HG03097 (cell line): ENCODE measurements around the gene BCL11B.

Experiments used
- ATAC-seq: cut with Tn5 transposase; IDR thresholded peaks from one replicate; pipeline ENCODE4 v1.9.1; 2021; ENCODE audit not compliant: unreplicated experiment, low FRiP score

BCL11B gene

DNA sequence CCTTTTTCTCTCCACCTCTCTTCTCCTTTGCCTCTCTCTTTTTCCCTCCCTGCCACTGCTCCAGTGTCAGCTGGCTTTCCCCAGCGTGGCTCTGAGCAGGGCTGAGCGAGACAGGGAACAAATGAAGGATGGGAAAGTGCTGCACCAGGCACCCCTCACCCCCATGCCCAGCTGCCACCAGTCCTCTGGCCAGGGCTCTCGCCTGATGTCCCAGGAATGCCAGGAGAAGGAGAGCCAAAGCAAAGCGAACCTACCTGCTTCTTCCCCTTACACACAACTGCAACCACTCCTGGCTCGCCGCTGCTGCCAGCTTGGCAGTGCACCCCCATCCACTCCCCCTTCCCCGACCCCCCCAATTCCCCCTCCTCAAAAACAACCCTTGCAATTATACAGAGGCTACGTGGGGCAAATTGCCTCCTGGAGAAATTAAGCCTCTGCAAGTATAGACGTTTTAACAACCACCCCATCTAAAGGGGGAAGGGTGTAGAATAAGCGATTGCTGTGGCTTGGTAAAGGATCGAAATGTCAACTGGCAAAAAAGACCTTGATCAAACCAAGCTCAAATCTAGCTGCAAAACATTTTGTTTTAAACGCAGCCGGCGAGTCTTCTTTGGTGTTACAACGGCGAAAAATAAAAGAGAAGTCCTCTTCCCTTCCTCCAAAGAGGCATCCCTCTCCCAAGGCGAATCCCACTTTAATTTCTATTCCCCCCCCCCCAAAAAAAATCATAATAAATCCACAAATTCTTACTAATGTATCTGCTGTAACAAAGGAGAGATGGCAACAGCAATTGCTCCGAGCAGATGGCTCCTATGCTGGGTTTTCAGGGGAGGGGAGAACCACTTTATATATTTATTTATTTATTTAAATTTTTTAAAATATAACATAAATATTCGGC is 2.9 kb downstream of the BCL11B start:
- no peak for ATAC-seq

DNA sequence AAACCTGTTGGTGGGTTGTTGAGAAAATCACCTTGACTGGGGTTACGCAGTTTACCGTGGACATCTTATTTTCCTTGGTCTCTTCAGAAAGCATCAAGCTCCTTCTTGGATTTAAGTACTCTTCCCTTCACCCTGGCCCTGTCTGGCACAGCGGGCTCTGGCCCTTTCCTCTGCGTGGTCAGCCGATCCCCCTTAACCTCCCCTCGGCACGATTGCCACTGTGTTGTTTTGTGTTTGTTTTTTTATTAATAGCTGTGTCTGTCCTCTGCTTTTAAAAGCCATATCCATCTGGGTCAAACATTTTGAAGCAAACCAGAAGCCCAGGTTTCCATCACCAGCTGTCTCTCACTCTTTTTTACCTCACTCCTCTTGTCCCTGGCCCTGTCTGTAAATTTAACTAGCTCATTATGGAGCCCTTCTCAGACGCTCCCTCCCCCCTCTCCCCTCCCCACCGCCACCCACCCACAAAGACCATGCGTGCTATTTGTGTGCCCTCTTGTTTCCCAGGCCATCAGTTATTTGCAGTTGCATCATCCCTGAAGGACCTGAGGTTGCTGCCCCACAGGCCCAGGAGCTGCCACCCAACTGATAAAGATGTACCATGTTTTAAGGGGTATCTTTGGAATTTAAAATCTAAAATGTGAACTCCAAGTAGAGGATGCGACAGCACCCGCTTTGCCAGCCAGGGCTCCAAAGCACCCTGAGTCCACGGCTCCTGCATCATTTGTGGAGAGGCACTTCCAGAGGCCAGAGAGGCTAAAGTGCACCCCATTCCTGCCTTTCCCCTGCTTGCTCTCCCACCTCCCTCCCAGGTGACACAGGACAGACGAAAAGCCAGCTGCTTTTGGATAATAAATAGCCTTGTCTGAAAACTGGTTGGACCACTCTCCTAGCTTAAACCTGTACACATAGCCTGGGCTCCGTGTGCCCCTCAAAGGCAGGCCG is 3.9 kb downstream of the BCL11B start:
- no peak for ATAC-seq

DNA sequence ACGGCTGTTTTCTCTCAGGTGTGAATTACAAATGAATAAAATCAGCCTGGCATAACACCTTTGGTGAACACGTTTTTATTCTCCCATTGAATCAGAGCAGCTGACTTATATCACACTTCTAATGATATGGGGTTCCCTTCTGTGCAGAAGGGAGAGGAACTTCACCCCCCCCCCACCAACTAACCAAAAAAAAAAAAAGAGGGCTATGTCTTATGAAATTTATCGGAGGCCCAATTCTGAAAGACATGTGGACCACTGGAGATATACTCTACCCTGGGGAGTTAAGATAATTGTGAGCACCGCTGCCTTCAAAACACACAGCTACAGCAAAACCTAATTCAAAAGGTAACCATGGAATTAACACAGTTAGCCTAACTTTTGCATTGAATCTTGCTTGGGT is 4.6 kb downstream of the BCL11B start:
- no peak for ATAC-seq

DNA sequence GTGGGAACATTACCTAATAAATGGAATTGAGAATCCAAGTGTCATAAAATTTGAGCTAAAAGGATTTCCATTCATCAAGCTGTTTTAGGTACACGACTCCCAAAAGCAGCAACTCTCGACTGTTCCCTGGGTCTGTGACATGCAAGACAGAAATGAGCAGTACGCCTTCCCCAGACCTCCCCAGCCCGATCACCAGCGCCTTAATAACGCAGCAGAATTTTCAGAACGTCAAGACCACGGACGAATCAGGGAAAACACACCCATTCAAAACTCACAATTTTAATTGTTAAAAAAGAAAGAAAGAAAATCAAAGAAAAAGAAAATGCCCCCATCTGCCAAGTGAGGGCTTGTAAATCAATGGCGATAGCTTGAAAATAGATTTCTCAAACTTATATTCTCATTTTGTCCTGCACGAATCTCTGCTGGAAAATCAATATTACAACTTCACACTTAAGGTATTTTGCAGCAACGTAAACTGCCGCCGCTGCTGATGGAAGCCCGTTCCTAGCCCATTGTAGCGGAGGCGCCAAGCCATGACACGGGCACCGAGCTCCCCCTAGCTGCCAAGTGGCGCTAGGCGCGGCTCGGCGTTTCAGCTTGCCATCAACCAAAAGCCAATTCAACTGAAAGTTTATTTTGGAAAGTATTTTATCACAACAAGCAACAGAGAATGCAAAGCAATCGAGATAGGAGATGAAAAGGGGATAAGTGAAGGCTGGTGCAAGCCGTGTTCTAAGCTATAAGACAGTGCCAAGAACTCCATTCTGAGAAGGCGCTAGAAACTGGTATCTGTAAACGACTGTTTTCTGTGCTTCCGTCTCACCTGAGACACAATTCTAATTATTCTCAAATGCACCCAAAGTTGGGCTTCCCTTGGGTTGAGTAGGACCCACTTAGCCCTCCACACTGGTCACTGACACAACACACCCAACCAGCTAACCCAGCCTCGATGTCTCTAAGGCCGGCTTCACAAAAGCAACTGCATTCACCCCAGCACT is 5.5 kb downstream of the BCL11B start:
- ATAC-seq = no peak

DNA sequence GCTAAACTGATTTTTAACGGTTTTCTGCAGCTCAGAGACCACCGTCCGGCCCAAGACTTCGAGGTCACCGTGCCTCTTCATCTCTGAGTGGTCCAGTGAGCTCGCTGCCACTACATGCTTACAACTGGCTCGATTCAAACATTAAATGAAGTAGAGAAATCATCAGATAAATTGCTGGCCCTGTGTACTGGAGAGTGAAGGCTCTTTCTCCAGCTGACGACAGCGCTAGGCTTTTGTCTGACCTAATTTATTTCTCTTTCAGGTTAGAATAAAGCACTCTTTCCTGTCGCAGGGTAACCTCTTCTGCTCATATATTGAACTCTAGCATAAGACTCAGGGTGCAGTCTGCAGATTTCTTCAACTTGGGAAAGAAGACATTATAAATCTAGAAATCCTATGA is 6.4 kb downstream of the BCL11B start:
- ATAC-seq = no peak

DNA sequence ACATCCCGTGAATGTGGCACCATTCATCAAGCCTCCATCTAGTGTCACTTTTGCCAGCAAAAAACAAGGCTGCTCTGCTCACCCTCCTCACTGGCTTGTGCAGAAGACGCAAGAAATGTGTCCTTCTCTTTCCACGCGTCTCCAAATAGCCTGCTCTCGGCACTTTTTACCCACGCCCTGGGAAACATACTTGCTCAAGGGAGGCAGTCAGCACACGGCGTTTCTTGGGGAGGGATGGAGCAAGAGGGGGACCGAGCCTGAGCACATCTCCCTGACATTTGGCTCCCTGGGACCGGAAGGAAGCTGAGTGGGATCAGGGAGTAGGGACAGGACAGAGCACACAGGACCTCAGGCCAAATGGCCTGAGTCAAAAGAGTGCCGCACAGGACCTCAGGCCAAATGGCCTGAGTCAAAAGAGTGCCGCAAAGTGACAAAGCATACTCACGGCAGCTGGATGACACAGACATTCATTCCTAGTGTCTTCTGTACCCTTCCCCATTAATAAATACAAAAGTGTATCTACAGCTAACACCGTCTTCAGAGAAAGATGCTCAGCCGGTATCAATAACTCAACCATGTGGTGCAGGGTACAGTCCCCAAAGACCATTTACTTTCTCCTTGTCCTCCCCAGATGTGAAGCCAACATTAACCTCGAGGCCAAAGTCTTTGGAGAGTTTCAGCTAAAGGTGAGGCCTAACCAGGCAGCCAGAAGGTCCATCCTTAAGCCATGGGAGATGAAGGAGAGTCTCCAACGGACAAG is 7.1 kb downstream of the BCL11B start:
- no peak for ATAC-seq

DNA sequence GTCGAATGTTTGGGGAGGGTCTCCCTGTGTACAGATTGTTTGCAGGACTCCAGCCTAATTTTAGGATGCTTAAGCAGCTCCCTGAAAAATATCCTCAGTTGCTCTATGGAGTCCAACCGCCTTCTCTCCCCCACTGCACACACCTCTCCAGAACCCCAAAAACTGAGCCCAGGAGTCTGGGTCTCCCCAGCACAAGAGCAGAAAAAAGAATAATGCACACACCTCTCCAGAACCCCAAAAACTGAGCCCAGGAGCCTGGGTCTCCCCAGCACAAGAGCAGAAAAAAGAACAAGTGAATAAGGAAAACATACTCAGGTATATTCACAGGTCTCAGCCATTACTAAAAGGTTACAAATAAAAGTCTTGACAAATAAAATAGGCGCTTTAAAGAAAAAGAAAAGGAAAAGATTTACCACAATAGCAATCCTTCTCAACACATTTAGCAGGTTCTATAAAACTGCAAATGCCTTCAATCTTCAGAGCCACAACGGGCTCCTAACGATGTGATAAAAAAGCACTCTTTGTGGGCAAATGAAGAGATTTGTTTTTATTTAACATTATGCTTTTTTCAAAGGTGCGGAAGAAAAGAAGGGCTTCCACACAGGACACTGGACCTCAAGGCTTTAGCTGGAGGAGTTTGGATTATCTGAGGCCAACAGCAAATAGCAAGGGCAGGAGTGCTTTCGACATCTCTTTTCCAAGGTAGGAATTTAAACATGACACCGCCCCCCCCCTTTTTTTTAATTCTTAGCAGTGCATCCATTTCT is 8.2 kb downstream of the BCL11B start:
- no peak for ATAC-seq

DNA sequence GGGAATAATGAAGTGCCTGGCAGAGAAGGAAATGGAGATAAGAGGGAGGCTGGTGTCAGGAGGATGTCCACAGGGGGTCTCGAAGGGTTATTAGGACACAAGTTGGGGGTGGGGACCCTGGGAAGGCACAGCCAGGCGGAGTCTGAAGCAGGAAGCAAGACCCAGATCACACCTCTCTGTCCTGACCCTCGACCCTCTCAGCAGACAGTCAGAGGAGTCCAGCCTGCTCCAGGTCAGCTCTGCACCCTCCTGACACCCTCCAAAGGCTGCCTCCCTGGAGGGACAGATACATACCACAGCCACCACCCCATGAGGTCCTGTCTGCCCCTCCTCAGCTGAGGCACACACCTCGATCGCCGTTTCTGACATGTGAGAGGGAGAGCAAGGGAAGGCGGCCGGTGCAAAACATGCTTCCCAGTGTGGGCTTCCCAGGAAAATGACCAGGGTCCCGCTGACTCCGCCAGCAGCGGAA is 9.0 kb downstream of the BCL11B start:
- no peak for ATAC-seq

DNA sequence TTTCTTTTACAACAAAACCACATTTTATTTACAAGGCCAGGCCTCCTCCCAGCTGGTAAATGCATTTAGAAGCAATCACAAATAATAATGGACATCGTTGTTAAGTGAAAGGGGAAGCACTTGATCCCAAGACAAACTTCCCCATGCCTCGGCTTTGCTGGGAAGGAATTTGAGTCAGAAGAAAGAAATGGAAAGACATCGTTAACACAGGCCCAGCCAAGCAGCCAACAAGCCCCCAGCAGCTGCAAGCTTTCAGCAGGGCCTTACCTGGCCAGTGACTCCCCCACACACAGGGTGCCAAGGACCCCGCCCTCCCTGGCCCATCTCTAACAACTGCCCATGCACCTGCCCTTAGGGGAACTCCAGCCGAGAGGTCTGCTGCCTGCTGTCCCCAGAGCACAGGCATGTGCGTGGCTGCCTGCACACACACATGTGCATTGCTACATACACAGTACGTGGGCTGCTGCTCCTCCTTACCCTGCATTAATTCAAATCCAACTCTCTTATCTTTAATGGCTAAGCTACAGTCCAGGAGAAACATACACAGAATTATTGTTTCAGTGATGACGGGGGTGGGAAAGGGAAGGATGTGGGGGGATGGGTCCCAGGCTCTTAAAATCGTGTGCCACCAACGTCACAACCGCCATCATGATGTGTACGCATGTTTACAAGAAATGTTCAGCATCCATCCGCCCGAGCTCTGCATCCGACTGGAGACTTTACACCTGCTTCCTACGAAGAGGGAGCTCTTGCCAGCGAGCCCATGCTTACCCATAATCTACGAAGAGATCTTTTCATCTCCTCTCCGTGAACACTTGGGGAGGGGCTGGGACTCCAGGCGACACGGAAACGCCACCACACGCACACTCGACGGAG is 9.8 kb downstream of the BCL11B start:
- no peak for ATAC-seq

DNA sequence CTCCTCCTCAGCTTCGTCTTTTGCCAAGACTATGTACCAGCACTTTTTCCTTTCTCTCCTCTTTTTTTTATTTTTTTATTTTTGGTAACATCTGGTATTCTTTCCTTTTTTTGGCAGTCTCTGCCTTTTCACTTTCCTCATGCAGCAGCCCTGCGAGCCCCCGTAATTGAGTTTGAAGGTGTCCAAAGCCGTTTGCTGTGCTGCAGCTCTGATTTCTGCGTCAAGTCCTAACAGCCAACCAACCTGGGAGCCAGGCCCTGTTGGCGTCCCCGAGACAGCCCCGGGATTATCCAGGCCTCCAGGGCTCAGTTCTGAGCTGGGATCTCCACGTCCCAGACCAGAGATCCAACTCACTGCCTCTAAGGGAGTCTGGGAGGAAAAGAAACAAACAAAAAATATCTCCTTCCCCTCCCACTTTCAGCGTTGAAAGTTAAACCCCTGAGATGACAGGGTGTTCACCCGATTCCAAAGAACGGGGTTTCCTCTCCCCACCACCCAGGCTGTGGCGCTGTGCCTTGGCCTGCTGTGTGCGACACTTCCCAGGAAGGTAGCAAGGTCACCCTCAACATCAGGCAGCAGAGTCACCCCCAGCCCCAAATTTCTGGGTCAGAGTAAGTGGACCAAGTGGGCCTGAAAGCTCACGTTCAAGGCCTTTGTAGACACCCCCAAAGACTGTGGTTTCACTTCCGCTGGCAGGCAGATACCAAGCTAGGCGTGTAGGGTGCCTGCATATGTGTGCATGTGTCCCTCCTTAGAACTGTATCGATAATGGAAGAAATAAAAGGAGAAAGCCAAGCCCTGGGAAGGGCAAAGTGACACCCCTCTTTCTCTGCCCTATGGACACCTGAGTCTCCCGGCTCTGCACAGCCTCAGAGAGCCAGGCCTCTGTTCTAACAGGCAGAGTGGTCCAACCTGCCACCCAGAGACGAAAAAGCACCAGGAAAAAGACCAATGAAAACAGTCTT is 11.1 kb downstream of the BCL11B start:
- ATAC-seq = no peak

DNA sequence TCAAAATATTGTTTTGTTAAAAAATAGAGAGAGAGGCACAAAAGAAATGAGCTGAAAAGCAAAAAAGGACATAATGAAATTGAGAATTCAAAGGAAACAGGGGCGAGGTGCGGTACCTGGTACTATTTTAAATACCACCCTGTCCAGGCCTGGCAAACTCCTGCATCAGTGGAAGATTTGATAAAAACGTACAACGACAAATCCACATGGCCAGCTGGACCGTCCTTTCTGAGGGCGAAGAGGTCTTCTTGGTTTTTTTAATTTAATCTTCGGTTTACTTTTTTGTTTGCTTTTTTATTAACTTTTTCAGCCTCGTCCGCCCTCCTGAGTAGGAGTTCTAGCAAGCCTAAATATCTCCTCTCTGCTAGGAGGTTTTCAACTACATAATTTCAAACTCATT is 11.9 kb downstream of the BCL11B start:
- ATAC-seq = no peak

DNA sequence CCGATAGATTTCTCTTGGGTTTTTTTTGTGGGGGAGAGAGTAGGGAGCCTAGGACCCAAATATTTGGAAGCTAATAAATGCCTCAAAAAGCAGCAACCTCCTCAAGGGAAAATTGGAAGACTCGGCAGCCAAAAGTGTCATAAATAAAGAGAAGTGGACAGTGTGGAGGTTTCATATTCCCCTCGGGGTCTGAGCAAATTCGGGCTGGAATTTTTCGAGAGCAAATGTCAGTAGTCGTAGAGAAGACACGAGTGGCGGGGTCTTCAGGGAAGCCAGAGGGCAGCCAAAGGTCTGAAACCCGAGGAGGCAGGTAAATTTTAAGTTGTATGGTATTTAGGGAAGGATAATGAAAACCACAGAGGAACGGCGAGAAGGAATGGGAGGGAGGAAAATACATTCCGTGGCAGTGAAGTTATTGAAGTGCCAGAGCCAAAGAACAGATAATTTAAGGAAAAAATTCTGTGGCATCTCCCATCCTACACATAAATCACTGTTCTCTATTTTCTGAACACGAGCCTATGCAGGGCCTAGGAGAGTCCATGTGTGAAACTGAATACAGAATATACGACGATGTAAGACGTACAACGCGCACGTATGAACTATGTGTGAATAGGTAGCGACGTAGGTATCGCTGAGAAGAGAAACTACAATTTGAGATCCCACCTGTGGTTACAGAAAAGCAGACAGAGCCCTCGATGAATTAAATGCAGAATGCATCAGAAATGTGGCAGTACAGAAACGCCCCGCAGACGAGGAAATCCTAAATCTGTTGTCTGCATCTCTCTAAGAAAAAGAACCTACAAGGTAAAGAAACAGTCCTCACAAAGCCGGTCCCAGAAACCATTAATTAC is 12.9 kb downstream of the BCL11B start:
- no peak for ATAC-seq

DNA sequence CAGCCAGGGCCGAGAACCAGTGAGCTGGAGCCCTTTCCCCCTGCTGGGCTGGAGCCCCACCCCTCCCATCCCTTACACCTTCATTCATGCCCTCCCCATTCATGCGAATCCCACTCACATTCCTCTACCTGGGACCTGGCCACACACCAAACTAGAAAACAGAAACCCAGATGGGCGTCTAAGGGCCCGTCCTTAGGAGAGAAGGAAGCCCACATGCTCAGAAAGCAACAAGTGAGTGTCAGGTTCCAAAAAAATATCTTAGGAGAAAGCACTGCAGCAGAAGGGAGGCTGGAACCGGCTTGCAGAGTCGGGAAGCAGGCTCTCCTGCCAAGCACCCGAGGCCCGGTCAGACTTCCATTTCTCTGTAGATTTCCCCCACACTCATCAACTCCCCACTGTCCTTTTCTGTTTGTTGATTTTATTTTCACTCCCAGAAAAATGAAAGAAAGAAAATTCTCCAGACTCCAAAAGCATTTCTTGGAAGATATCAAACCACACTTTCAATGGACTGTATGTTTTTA is 13.6 kb downstream of the BCL11B start:
- no peak for ATAC-seq

DNA sequence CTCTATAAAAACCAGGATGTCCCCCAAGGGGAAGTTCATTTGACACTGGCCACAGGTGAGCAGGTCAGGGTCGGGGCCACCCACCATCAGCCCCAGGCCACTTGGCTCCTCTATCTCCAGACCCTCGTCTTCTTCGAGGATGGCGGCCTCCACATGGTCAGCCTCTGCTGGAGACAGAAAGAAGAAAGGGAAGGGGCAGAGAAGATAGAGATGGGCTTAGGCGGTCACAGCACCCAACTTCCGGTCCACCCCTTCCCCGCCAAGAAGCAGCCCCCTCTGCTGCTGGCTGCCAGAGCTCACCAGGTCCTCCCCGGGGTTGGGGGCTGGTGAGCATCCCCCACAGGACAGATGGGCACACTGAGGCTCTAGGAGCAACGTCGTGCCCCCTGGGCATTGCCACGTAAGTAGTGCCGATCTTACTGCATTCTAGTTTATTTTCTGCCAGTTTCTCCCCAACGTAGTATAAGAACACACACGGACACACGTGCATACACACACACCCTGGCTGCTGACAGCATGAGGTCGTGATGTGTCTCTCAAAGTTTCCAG is 14.2 kb downstream of the BCL11B start:
- ATAC-seq = no peak

DNA sequence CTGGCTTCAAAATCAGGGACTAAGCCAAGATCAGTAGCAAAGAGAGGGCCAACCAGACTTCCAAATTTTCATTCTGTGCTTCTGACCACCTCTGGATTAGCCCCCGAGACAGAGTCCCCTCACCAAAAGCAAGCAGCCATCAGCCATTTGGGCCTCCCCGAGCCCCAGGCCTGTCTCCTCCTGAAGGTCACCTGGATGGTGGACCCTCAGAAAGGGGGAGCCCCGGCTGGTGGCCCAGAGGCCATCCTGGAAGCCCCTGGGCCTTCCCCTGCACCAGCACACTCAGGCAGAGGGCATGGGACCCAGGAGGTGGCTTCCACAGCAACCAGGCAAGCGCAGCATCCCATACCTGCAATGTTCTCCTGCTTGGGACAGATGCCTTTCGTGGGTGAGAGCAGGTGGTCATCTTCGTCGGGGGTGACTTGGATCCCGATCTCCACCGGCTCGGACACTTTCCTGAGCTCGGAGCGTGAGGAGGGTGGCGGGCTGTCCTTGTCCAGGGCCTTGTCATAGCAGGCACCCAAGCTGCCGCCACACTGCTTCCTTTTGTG is 14.8 kb downstream of the BCL11B start:
- ATAC-seq = no peak
